Right lobe of liver (tissue), 6 donors: ENCODE data around the gene COQ4. TPM values are rescaled to one million over a fixed set of nuclear protein-coding genes. Genes with fewer than 3 reads are reported as not detected.

Experiments
- ATAC-seq, 4 donors: fragments of 200-7000 bp; cut with Tn5 transposase; one replicate each; pipeline ENCODE4 v1.9.1; 2020; ENCODE audit warnings: mild to moderate bottlenecking in 4 of 4, moderate library complexity in 4 of 4
- DNase-seq, 3 donors: peaks; one replicate each; pipeline ENCODE4 v3.0.0-alpha.2; 2020
- H3K27ac ChIP-seq, 3 donors: fragments of 200-600 bp; one replicate each; pipeline ENCODE4 v1.8.0; 2022
- H3K27me3 ChIP-seq, 2 donors: fragments of 200-600 bp; one replicate each; pipeline ENCODE4 v1.8.0; 2022
- H3K36me3 ChIP-seq, 4 donors: fragments of 200-600 bp; sonication (generic) in 1 of 4; one replicate each; pipeline versions ENCODE4 v1.5.1 to v1.8.0; 2017 to 2022; ENCODE audit warnings: control low read depth in 1 of 4
- H3K4me1 ChIP-seq, 4 donors: fragments of 200-600 bp; sonication (generic) in 1 of 4; one replicate each; pipeline versions ENCODE4 v1.5.1 to v1.8.0; 2017 to 2022; ENCODE audit warnings: control low read depth in 1 of 4
- H3K4me3 ChIP-seq, 3 donors: fragments of 200-600 bp; one replicate each; pipeline ENCODE4 v1.8.0; 2022
- H3K9me3 ChIP-seq, 4 donors: fragments of 200-600 bp; sonication (generic) in 1 of 4; one replicate each; pipeline versions ENCODE4 v1.5.1 to v1.8.0; 2017 to 2022; ENCODE audit warnings: control low read depth in 1 of 4
- CTCF ChIP-seq, 4 donors: fragments of 200-600 bp in 3 of 4; fragments of 450-650 bp in 1 of 4; IDR thresholded peaks; one replicate each; pipeline versions ENCODE4 v1.5.1 to v1.8.0; 2016 to 2022; ENCODE audit warnings: antibody characterized with exemption in 4 of 4, mild to moderate bottlenecking in 2 of 4
- POLR2A ChIP-seq: fragments of 450-650 bp; IDR thresholded peaks from one replicate; pipeline ENCODE4 v1.6.1; 2017; ENCODE audit warnings: antibody characterized with exemption, mild to moderate bottlenecking
- WGBS: methylation state at CpG from one replicate; pipeline ENCODE4 v1.1.6; 2018; ENCODE audit warnings: low coverage, low lambda C conversion rate; ENCODE audit not compliant: insufficient coverage; ENCODE audit errors: missing lambda C conversion rate; 5-methylcytosine and 5-hydroxymethylcytosine counted together
- intact Hi-C, 2 donors: fragments of 100-400 bp; cut with DNase I; formaldehyde crosslinking; loops; one replicate each; pipeline versions ENCODE4 v1.11.2 to v1.14.1; 2022
- total RNA-seq, 6 experiments: library from RNA; depleted of rRNA in 2 of 6; stranded (reverse); fragments of >200 nt in 2 of 6; fragmentation: NEBNext Ultra II Directional in 3 of 6; extraction: Animal tissue kit (Norgen Biotek cat#: 25700) in 3 of 6; gene quantifications; one replicate each; pipeline versions ENCODE4 v1.1.0 to v1.2.4, GENCODE V29; 2016 to 2023
- donor health status: DM: no; HTN: yes; CAD: no.
- donor health status: DM: no; HTN: no; CAD: no.
- donor health status: DM: no; HTN: no; CAD: no.
- donor health status: DM: no; HTN: yes; CAD: no.
- donor health status: DM: no; HTN: yes; CAD: no.

The COQ4 gene
- total RNA-seq, 6 experiments from 2014 or later: 22.3 to 67.5 (median 30.3) TPM

- Histone ChIP-seq H3K9me3 (no peaks in the 10 kb centered on the region), H3K27ac (no peak overlapping the region), H3K4me3 (no peak overlapping the region), H3K4me1 (peaks cover 0 to 11% (median 0%) of the 10 kb centered on the region in 4 donors), H3K36me3 (peaks cover 0 to 5% (median 2%) of the 10 kb centered on the region in 4 donors), H3K27me3 (no peaks in the 10 kb centered on the region)
- intact Hi-C loops: loop anchor here in 1 of 2 donors (10.0 kb wide), 1 partner anchor 54 kb away; no protein-coding TSS in a partner anchor
- DNase-seq (no peak), ATAC-seq (no peak)
- no peak for TF ChIP-seq CTCF (IDR thresholded peaks at IDR 0.05)
- WGBS: no CpG with 5 or more reads among the region's 2 CpGs
These were observed 38.2 kb downstream of the COQ4 start for GRCh38 chr9:128360826-128361225.

- peak in 2 of 4 donors; percentile 5 to 9 for ATAC-seq
- H3K4me3 ChIP-seq: peak overlapping the region; percentile 42 to 54 (median 43)
- H3K36me3 ChIP-seq: no peaks in the 10 kb centered on the region
- intact Hi-C loops: loop anchor here in 1 of 2 donors (10.0 kb wide), 1 partner anchor 53 kb away; no protein-coding TSS in a partner anchor
- no peak for DNase-seq
- H3K27ac ChIP-seq: no peak overlapping the region
- H3K9me3 ChIP-seq: no peaks in the 10 kb centered on the region
- 55% methylated on average over 5 of the region's 14 CpGs for WGBS
- H3K27me3 ChIP-seq: no peaks in the 10 kb centered on the region
- no peak for TF ChIP-seq CTCF (IDR thresholded peaks at IDR 0.05)
- no peak for TF ChIP-seq POLR2A
- peaks cover 0 to 11% (median 0%) of the 10 kb centered on the region in 4 donors for H3K4me1 ChIP-seq
These were observed 38.8 kb downstream of the COQ4 start for GRCh38 chr9:128361296-128361985.

- peak; percentile 80 to 84 (median 81) for DNase-seq
- no peaks in the 10 kb centered on the region for H3K27me3 ChIP-seq
- 2% methylated on average over 17 of the region's 20 CpGs for WGBS
- peak overlapping the region; percentile 42 to 54 (median 43) for H3K4me3 ChIP-seq
- no peaks in the 10 kb centered on the region for H3K9me3 ChIP-seq
- TF ChIP-seq CTCF (IDR thresholded peaks at IDR 0.05): peak; percentile 80 to 87 (median 84)
- no peak for TF ChIP-seq POLR2A
- peaks cover 0 to 11% (median 0%) of the 10 kb centered on the region in 4 donors for H3K4me1 ChIP-seq
- peak; percentile 94 to 97 (median 95) for ATAC-seq
- no peaks in the 10 kb centered on the region for H3K36me3 ChIP-seq
- intact Hi-C loops: loop anchor here in 1 of 2 donors (10.0 kb wide), 1 partner anchor 53 kb away; no protein-coding TSS in a partner anchor
- no peak overlapping the region for H3K27ac ChIP-seq
These were observed 39.5 kb downstream of the COQ4 start for GRCh38 chr9:128361986-128362646.

GRCh38 chr9:128362774-128363173 is 40.1 kb downstream of the COQ4 start:
- no peak overlapping the region for H3K4me3 ChIP-seq
- H3K4me1 ChIP-seq: peaks cover 0 to 11% (median 0%) of the 10 kb centered on the region in 4 donors
- no peak for ATAC-seq
- no peaks in the 10 kb centered on the region for H3K27me3 ChIP-seq
- no peaks in the 10 kb centered on the region for H3K36me3 ChIP-seq
- TF ChIP-seq CTCF (IDR thresholded peaks at IDR 0.05) (no peak), POLR2A (no peak)
- 80% methylated on average over 1 of the region's 3 CpGs for WGBS
- no peaks in the 10 kb centered on the region for H3K9me3 ChIP-seq
- intact Hi-C loops: loop anchor here in 1 of 2 donors (10.0 kb wide), 1 partner anchor 52 kb away; no protein-coding TSS in a partner anchor
- DNase-seq: no peak
- H3K27ac ChIP-seq: no peak overlapping the region
